OCI-LY7 (cell line): ENCODE results near the gene CDC42BPA. TPM values are rescaled to one million over a fixed set of nuclear protein-coding genes. Genes with fewer than 3 reads are reported as not detected.

Experiments
- BruUV-seq: library from RNA; stranded (reverse); fragments of 400-500 nt; replicated peaks from 2 replicates; lab custom pipeline; 2021; lab: Mats Ljungman, UMichigan
- CTCF ChIA-PET: fragments of 300-600 bp; sonication (Branson Sonifier 250); formaldehyde crosslinking; loops from one replicate; lab custom pipeline; 2022; ENCODE audit warnings: antibody characterized with exemption; ENCODE audit not compliant: unreplicated experiment; lab: Charles Lee
- POLR2A ChIA-PET: fragments of 300-600 bp; sonication (Branson Sonifier 250); formaldehyde crosslinking; loops from one replicate; lab custom pipeline; 2022; ENCODE audit warnings: antibody characterized with exemption; lab: Charles Lee
- DNase-seq: peaks from one replicate; pipeline ENCODE4 v3.0.0-alpha.2; 2015; ENCODE audit warnings: low spot score
- H2AFZ ChIP-seq: fragments of 200-600 bp; sonication (generic), shearing (Covaris generic); 2 replicates; pipeline ENCODE4 v1.6.1; 2014; ENCODE audit warnings: mild to moderate bottlenecking, antibody characterized with exemption, low read length, moderate library complexity
- H3K27ac ChIP-seq: fragments of 200-600 bp; sonication (generic); 2 replicates; pipeline ENCODE4 v1.5.1; 2014; ENCODE audit warnings: mixed run types, low read depth, mild to moderate bottlenecking, moderate library complexity, low read length, inconsistent platforms; ENCODE audit not compliant: poor library complexity, severe bottlenecking
- H3K36me3 ChIP-seq: fragments of 200-600 bp; sonication (generic); 2 replicates; pipeline ENCODE4 v1.6.1; 2014; ENCODE audit warnings: mild to moderate bottlenecking, antibody characterized with exemption, low read length, moderate library complexity, mixed read lengths; ENCODE audit not compliant: insufficient read depth
- H3K4me1 ChIP-seq: fragments of 200-600 bp; sonication (generic); 2 replicates; pipeline ENCODE4 v1.5.1; 2014; ENCODE audit warnings: mild to moderate bottlenecking, low read length; ENCODE audit not compliant: insufficient read depth, poor library complexity, severe bottlenecking
- H3K4me2 ChIP-seq: fragments of 200-600 bp; sonication (generic); 2 replicates; pipeline ENCODE4 v1.6.1; 2014; ENCODE audit warnings: mild to moderate bottlenecking, low read length
- H3K4me3 ChIP-seq: fragments of 200-600 bp; sonication (generic); 2 replicates; pipeline ENCODE4 v1.5.1; 2014; ENCODE audit warnings: mild to moderate bottlenecking, low read depth, low read length; ENCODE audit not compliant: poor library complexity, severe bottlenecking
- H3K79me2 ChIP-seq: fragments of 200-600 bp; sonication (generic); 2 replicates; pipeline ENCODE4 v1.6.1; 2016; ENCODE audit warnings: low read depth, mild to moderate bottlenecking, low read length, moderate library complexity, mixed read lengths; ENCODE audit not compliant: insufficient read depth
- H3K9me2 ChIP-seq: fragments of 200-600 bp; sonication (generic); 2 replicates; pipeline ENCODE4 v1.6.1; 2016; ENCODE audit warnings: mild to moderate bottlenecking, low read length, mixed read lengths; ENCODE audit not compliant: insufficient read depth
- H3K9me3 ChIP-seq: fragments of 200-600 bp; sonication (generic); 2 replicates; pipeline ENCODE4 v1.6.1; 2014; ENCODE audit warnings: mild to moderate bottlenecking, mixed run types, low read length, mixed read lengths
- H4K20me1 ChIP-seq: fragments of 200-600 bp; sonication (generic); 2 replicates; pipeline ENCODE4 v1.6.1; 2014; ENCODE audit warnings: mild to moderate bottlenecking, antibody characterized with exemption, low read length, moderate library complexity, mixed read lengths; ENCODE audit not compliant: insufficient read depth
- CTCF ChIP-seq: fragments of 200-600 bp; sonication (generic); conservative IDR thresholded peaks from 2 replicates; pipeline ENCODE4 v1.5.1; 2014; ENCODE audit warnings: mild to moderate bottlenecking, antibody characterized with exemption, low read length, moderate library complexity, mixed read lengths
- EZH2phosphoT487 ChIP-seq: fragments of 200-600 bp; sonication (generic); IDR thresholded peaks from 2 replicates; pipeline ENCODE4 v1.6.1; 2018; ENCODE audit warnings: low read depth, borderline replicate concordance, mild to moderate bottlenecking, mixed run types, antibody characterized with exemption, low read length, moderate library complexity, mixed read lengths
- intact Hi-C: fragments of 100-400 bp; cut with micrococcal nuclease; formaldehyde crosslinking; loops from one replicate; pipeline ENCODE4 v1.10.0; 2022; ENCODE audit not compliant: unreplicated experiment
- total RNA-seq, 2 experiments: library from RNA; depleted of rRNA in 1 of 2; stranded (reverse); fragments of >200 nt in 1 of 2; shearing (Covaris generic) in 1 of 2; gene quantifications; 2 replicates each; pipeline ENCODE4 v1.2.3, GENCODE V29; 2014 to 2022

Gene CDC42BPA
- total RNA-seq, 2 experiments from 2014 or later, result not detected

- H4K20me1 ChIP-seq, result no peaks in the 10 kb centered on the region
- no peaks in the 10 kb centered on the region for H3K79me2 ChIP-seq
- POLR2A ChIA-PET, result interaction anchor here (0.7 kb wide), 1 partner anchor 89 kb away, joined by 3 read pairs; no protein-coding TSS in a partner anchor
- CTCF ChIA-PET, result no interaction called here
- TF ChIP-seq EZH2phosphoT487 (no peak), CTCF (no peak)
- H3K4me3 ChIP-seq, result no peak overlapping the region
- no peak for DNase-seq
- H2AFZ ChIP-seq, result no peak overlapping the region
- H3K27ac ChIP-seq, result no peak overlapping the region
- intact Hi-C loops, result no loop called here
- no peaks in the 10 kb centered on the region for H3K9me3 ChIP-seq
- H3K9me2 ChIP-seq, result no peaks in the 10 kb centered on the region
- H3K36me3 ChIP-seq, result no peaks in the 10 kb centered on the region
- BruUV-seq, result no TSS peak
- H3K4me2 ChIP-seq, result no peak overlapping the region
- no peaks in the 10 kb centered on the region for H3K4me1 ChIP-seq
Observed at GRCh38 chr1:226985839-226986463, 332.3 kb downstream of the CDC42BPA start.

GRCh38 chr1:226985239-226985838, 333.0 kb downstream of the CDC42BPA start:
- no peak for TF ChIP-seq CTCF
- TF ChIP-seq EZH2phosphoT487, result no peak
- no peak overlapping the region for H2AFZ ChIP-seq

More at GRCh38 chr1:226985239-226985838, 333.0 kb downstream of the CDC42BPA start:
- DNase-seq, result no peak
- no peaks in the 10 kb centered on the region for H3K4me1 ChIP-seq
- no peaks in the 10 kb centered on the region for H3K9me2 ChIP-seq
- POLR2A ChIA-PET, result interaction anchor here (0.7 to 1.0 kb wide), 2 partner anchors 88 to 451 kb away, joined by 3 read pairs; no protein-coding TSS in a partner anchor
- CTCF ChIA-PET, result no interaction called here
- no peaks in the 10 kb centered on the region for H4K20me1 ChIP-seq
- H3K79me2 ChIP-seq, result no peaks in the 10 kb centered on the region
- H3K4me3 ChIP-seq, result no peak overlapping the region
- no peak overlapping the region for H3K4me2 ChIP-seq
- H3K9me3 ChIP-seq, result no peaks in the 10 kb centered on the region
- BruUV-seq, result no TSS peak
- intact Hi-C loops, result no loop called here
- H3K36me3 ChIP-seq, result no peaks in the 10 kb centered on the region
- no peak overlapping the region for H3K27ac ChIP-seq
